ENCODE measurements around the gene KIF4A.
"Not testable (repeated sequence)": the region's sequence is repeated elsewhere in the genome, so short reads cannot be mapped to it uniquely, and the experiment has no call there.

The KIF4A gene

GRCh38 chrX:70289793-70290770 lies at the start of gene KIF4A, which contains the start of gene PDZD11:
Gene KIF4A, plus strand, starts transcription at chrX:70290104. Its CDS starts 355 bp downstream, at chrX:70290459.
Gene PDZD11, minus strand, starts transcription at chrX:70289927. Its CDS starts 586 bp downstream, at chrX:70289341.
- no peak for DNase-seq

- no peak for DNase-seq
These were observed 49.2 kb upstream of the KIF4A start for GRCh38 chrX:70240751-70241150.

GRCh38 chrX:70241501-70241900 lies 48.4 kb upstream of the KIF4A start:
- no peak for DNase-seq

GRCh38 chrX:70243601-70244000 lies 46.3 kb upstream of the KIF4A start:
- DNase-seq: not testable (repeated sequence)

GRCh38 chrX:70244881-70245280 lies 45.0 kb upstream of the KIF4A start:
- DNase-seq: no peak

- no peak for DNase-seq
These were observed 42.7 kb upstream of the KIF4A start for GRCh38 chrX:70247252-70247651.

GRCh38 chrX:70252491-70252890 lies 37.4 kb upstream of the KIF4A start:
- no peak for DNase-seq

- DNase-seq: no peak
These were observed 36.4 kb upstream of the KIF4A start for GRCh38 chrX:70253377-70254062.

GRCh38 chrX:70254063-70254400 lies 35.9 kb upstream of the KIF4A start:
- DNase-seq: no peak

- no peak for DNase-seq
These were observed 35.0 kb upstream of the KIF4A start for GRCh38 chrX:70254909-70255308.

- no peak for DNase-seq
These were observed 34.5 kb upstream of the KIF4A start for GRCh38 chrX:70255452-70255851.

GRCh38 chrX:70257423-70258288 lies 32.2 kb upstream of the KIF4A start:
- DNase-seq: no peak

- DNase-seq: no peak
These were observed 29.8 kb upstream of the KIF4A start, which contains the start of gene P2RY4 for GRCh38 chrX:70260104-70260503. Gene P2RY4, minus strand, starts transcription at chrX:70260204. Its CDS starts 580 bp downstream, at chrX:70259624.

GRCh38 chrX:70262952-70263567 lies 26.8 kb upstream of the KIF4A start:
- DNase-seq: no peak

GRCh38 chrX:70264784-70265183 lies 25.1 kb upstream of the KIF4A start:
- DNase-seq: no peak

GRCh38 chrX:70268034-70268433 lies 21.9 kb upstream of the KIF4A start, which contains the start of gene ARR3:
Gene ARR3, plus strand, starts transcription at chrX:70268334. Its CDS starts 1,052 bp downstream, at chrX:70269386.
- no peak for DNase-seq

GRCh38 chrX:70274029-70274428 lies 15.9 kb upstream of the KIF4A start:
- not testable (repeated sequence) for DNase-seq

GRCh38 chrX:70279081-70279480 lies 10.8 kb upstream of the KIF4A start:
- no peak for DNase-seq

GRCh38 chrX:70280573-70280972 lies 9.3 kb upstream of the KIF4A start:
- DNase-seq: no peak

GRCh38 chrX:70281951-70282350 lies 8.0 kb upstream of the KIF4A start, which contains the start of gene RAB41:
Gene RAB41, plus strand, starts transcription at chrX:70282172. Its CDS starts 46 bp downstream, at chrX:70282218.
- no peak for DNase-seq

- no peak for DNase-seq
These were observed 624 bp upstream of the KIF4A start for GRCh38 chrX:70289168-70289792.

- no peak for DNase-seq
These were observed 2.9 kb downstream of the KIF4A start for GRCh38 chrX:70292788-70293187.

Data from NCI-H1417 treated with DMSO at 0.1 percent for 48 hours (cell line).